HG02763 (cell line): ENCODE data around the gene MCRIP2.
"Not testable (repeated sequence)": the region's sequence is repeated elsewhere in the genome, so short reads cannot be mapped to it uniquely, and the experiment has no call there.

Source experiments
- ATAC-seq: cut with Tn5 transposase; IDR thresholded peaks from one replicate; pipeline ENCODE4 v1.9.1; 2021; ENCODE audit warnings: mild to moderate bottlenecking, moderate library complexity; ENCODE audit not compliant: unreplicated experiment

MCRIP2 gene

GRCh38 chr16:678858-679813 lies 37.5 kb downstream of the MCRIP2 start:
- no peak for ATAC-seq

GRCh38 chr16:679814-680624 lies 38.4 kb downstream of the MCRIP2 start, which contains the start of gene STUB1:
Gene STUB1, plus strand, starts transcription at chr16:680410. Its CDS starts 116 bp downstream, at chr16:680526.
- peak; percentile 36 for ATAC-seq

- ATAC-seq: no peak
Observed at GRCh38 chr16:680625-680945, 39.0 kb downstream of the MCRIP2 start.

- no peak for ATAC-seq
Observed at GRCh38 chr16:680967-681745, 39.5 kb downstream of the MCRIP2 start.

GRCh38 chr16:681746-682427 lies 40.3 kb downstream of the MCRIP2 start:
- no peak for ATAC-seq

DNA sequence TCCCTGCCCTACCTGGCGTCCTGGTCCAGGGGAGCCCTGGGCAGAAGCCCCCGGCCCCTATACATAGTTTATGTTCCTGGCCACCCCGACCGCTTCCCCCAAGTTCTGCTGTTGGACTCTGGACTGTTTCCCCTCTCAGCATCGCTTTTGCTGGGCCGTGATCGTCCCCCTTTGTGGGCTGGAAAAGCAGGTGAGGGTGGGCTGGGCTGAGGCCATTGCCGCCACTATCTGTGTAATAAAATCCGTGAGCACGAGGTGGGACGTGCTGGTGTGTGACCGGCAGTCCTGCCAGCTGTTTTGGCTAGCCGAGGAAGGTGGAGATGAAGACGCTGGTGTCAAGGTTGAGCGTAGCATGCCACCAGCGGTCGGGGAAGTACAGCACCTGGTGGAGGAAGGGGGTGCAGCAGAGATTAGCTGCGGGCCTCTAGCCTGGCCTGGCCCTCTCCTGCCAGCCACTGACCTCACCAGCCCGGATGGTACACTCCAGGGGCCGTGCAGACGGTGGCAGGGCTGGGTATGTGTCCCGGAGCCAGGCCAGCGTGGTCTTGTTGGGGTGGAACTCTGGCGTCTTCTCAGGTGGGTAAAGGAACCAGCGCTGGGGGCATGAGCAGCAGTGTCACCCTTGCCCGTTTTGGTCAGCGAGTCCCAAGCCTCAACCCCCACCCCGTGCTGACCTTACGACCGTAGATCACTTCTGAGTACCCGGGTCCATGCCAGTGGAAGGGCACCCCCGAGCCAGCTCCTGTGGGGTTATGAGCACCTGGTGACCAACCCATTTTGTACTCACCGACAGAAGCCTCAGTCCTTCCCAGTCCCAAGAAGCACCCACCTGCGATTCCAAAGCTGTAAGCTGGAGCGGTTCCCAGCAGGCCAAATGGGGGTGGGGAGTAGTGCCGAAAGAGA lies 41.1 kb downstream of the MCRIP2 start:
- no peak for ATAC-seq

DNA sequence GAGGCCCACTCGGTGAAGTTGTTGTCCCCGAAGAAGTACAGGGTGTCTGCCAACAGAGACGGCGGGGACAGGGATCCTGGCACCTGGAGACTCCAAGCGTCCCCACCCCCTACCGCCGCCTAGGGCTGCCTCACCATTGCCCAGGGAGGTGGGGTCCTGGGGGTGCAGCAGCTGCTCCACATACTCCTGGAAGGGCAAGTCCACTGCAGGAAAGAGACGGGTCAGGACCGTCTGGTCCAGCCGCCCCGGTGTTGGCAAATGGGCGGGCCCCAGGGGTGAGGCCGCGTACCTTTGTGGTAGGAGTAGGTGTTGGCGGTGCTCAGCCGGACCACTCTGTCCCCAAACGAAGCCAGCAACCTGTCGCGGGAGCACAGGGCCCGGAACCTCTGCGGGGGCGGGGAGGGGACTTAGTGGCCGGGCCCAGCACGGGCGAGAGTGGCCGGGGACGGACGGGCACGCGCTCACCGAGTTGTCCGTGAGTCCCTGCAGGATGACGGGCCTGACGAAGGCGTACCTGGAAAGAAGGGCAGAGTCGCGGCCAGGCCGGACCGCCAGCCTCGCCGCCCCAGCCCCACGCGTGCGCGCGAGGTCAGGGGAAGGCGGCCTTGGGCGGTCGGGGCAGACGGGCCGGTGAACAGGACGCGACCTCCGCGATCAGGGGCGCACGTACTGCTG lies 41.9 kb downstream of the MCRIP2 start:
- no peak for ATAC-seq

DNA sequence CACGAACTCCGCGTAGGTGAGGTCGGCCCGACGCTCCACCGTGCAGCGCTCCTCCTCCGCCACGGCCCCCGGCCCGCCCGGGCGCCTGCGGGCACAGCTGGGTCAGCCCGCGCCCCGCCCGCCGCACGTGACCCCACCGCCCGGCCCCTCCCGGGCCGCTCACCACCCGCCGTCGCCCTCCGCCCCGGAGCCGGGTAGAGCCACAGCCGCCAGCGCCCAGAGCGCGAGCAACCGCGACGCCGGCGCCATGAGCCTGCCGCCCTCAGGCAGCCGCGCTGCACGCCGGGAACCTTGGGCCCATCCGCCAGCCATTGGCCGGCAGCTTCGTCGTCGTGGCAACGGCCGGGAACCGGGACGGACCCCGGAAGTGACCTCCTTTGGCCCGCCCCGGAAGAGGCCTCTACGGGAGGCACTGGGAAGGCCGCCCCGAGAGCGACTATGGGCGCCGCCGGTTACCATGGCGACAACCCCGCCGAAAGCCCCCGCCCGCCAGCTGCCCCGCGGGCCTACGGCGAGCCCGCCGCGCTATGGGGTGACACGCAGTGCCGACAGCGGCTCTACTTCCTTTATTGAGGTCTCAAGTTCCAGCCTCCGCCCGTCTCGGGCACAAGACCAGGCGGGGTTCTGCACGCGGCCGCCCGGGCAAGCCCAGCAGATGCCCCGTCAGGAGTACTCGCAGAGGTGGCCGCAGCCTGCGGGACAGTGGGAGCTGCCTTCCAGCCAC lies 42.6 kb downstream of the MCRIP2 start, which contains the start of gene JMJD8:
Gene JMJD8 (minus strand): TSS at position 264 of the 724 bp plus-strand sequence. CDS start 15 bp downstream, at position 249.
- ATAC-seq: peak; percentile 66

GRCh38 chr16:684961-685696 lies 43.5 kb downstream of the MCRIP2 start:
- ATAC-seq: no peak

GRCh38 chr16:685967-686366 lies 44.3 kb downstream of the MCRIP2 start:
- ATAC-seq: no peak

GRCh38 chr16:686459-687260 lies 45.0 kb downstream of the MCRIP2 start:
- no peak for ATAC-seq

DNA sequence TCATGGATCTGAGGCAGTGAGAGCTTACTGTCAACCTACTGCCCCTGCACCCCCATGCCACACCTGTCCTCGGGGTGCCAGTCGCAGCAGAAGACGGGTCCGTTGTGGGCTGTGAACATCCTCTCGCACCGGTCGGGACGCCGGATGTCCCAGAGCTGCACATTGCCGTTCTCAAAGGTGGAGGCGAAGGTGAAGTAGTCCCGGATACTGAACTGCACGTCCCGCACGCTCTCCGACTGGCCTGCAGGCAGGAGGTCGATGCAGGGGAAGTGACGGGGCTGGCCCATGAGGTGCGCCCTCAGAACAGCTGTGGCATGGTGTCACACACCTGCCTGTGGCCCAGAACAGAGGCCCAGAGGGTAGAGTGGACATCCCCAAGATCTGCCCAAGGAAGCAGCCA lies 45.9 kb downstream of the MCRIP2 start:
- no peak for ATAC-seq

GRCh38 chr16:689175-689897 lies 47.7 kb downstream of the MCRIP2 start:
- ATAC-seq: no peak

DNA sequence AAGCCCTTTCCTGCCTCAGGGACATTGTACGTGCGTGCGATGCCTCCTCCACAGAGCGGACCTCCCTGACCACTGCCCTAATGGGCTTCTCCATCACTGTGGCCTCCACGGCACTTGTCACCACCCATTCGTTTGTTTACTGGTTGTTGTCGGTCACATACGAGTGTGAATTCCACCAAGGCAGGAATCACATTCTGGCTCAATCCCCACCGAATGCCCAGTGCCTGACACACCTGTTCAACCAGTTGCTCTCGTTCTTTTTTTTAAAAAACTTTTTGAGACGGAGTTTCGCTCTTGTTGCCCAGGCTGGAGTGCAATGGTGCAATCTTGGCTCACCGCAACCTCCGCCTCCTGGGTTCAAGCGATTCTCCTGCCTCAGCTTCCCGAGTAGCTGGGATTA lies 49.6 kb downstream of the MCRIP2 start:
- ATAC-seq: not testable (repeated sequence)

DNA sequence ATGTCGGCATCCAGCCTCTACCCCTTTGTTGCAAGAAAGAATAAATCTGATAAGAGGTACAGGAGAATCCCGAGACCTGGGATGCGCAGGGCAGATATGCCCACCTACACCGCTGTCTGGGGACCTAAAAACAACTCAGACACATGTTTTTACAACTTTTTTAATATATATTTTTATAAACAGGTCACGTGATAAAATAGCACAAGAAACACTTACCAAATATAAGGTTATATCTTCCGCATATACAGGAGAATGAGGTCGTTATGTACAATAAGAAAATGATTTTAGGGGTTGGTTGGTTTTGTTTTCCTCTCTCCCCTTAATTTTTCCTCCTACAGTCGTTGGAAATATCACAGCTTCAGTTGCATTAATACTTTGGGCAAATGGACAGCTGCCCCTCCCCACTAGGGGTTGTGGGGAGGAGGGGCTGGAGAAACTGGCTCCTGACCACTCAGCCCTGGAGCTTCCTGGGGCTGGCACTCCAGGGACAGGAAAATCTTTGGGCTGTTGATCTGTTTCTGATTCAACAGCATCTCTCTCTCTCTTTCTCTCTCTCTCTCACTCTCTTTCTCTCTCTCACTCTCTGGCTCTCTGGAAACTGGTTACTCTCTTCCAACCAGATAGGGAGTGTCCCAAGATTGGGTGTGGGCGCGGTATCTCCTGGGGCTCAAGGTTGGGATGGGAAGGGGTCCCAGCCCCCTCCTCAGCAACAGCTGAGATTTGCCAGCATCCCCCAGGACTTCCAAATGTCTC lies 50.9 kb downstream of the MCRIP2 start:
- no peak for ATAC-seq
